GM12874 (cell line): ENCODE measurements around the gene ZNF20.

ENCODE experiments used
- TF ChIP-seq, protein P1 (sequence below): IDR thresholded peaks from 2 replicates; pipeline ENCODE4 v1.5.1; 2011; ENCODE audit warnings: low read depth, mild to moderate bottlenecking, control low read depth, low read length, moderate library complexity; ENCODE audit not compliant: insufficient read depth

The ZNF20 gene

GRCh38 chr19:12111176-12111575, 29.0 kb downstream of the ZNF20 start:
- TF ChIP-seq, protein P1, sequence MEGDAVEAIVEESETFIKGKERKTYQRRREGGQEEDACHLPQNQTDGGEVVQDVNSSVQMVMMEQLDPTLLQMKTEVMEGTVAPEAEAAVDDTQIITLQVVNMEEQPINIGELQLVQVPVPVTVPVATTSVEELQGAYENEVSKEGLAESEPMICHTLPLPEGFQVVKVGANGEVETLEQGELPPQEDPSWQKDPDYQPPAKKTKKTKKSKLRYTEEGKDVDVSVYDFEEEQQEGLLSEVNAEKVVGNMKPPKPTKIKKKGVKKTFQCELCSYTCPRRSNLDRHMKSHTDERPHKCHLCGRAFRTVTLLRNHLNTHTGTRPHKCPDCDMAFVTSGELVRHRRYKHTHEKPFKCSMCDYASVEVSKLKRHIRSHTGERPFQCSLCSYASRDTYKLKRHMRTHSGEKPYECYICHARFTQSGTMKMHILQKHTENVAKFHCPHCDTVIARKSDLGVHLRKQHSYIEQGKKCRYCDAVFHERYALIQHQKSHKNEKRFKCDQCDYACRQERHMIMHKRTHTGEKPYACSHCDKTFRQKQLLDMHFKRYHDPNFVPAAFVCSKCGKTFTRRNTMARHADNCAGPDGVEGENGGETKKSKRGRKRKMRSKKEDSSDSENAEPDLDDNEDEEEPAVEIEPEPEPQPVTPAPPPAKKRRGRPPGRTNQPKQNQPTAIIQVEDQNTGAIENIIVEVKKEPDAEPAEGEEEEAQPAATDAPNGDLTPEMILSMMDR = no peak

DNA sequence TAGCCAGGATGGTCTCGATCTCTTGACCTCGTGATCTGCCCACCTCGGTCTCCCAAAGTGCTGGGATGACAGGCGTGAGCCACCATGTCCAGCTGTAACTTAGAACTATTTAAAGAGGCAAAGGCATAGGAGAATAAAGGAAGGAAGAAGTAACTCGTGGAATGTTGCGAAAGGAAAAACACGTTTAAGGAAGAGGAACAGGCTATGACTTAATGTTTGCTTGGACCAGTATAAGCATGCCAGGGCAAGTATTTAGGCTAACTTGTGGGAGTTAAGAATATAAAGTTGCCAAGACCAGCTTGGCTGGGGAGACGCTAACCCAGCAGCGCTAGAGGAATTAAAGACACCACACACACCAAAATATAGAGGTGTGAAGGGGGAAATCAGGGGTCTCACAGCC, 42.1 kb downstream of the ZNF20 start:
- TF ChIP-seq, protein P1 = no peak

DNA sequence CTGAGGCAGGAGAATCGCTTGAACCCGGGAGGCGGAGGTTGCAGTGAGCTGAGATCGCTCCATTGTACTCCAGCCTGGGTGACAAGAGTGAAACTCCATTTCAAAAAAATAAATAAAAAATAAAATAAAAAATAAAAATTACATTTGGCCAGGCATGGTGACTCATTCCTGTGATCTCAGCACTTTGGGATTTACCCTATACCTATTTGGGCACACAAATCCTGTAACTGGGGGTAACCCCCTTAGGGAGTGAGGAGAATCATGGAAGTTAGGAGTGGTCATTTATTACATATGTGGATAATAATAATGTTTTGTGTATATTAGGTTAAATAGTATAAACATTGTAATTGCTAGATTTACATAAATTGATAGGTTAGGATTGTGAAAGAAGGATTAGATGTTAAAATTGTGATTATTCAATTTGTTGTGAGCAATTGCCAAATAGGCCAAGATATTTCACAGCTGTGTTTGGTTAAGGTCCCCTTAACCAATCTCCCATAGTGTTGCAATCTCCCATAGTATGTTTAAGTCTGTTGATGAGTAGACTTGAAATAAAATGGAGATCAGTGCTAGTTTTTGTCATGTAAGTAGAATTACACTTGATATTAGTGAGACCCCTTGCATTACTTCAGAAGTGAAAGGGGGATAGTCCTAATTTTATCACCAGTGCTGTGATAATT, 44.9 kb downstream of the ZNF20 start:
- TF ChIP-seq, protein P1 = no peak

- TF ChIP-seq, protein P1 = no peak
Measured at GRCh38 chr19:12093777-12094176, 46.4 kb downstream of the ZNF20 start.

DNA sequence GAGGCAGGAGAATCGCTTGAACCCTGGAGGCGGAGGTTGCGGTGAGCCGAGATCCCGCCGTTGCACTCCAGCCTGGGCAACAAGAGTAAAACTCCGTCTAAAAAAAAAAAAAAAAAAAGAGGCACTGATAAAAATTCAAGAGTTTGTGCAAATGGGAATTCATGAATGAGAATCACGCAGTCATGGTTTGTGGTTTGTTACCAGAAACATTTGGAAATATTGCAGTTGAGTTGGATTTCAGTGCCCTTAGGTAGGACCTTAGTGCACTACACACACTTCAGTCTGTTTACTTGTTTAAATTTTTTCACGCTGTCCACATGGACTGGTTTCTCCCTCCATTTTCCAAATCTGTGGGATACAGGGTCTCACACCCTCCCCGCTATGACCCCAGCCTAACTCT, 47.2 kb downstream of the ZNF20 start:
- TF ChIP-seq, protein P1 = no peak

DNA sequence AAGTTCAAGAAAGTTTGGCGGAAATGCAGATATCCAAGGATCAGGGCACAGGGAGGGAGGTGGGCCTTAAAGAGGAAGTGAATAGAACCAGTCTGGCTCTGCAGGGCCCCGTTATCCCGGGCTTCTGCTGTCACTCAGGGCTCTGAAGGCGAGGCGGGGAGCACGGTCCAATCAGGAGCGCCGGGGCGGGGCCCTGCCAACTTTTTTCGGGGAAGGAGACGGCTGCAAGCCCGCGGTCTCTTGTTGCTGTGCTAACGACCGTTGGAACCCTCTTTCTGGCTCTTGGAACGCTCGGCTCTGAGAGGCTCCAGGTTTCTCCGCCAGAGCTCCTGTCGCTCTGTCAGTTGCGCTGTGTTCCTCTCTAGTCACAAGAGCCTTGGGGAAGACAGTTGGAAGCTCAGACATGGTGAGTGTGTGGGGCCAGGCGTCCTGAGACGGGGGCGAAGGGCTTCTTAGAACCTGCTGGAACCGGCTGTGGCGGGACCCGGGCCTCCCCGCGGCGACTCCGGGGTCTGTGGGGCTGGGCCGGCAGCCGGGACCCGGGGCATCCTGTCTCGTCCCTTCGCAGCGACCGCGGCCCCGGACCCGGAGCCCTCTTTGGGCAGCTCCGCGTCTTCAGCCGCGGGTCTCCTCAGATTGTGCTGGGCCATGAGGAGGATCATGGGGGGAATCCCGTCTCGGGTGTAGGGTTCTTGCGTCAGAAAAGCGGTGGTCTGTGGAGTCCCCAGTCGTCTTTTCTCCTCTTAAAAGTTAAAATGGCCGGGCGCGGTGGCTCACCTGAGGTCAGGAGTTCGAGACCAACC, 47.9 kb downstream of the ZNF20 start:
- TF ChIP-seq, protein P1 = no peak

DNA sequence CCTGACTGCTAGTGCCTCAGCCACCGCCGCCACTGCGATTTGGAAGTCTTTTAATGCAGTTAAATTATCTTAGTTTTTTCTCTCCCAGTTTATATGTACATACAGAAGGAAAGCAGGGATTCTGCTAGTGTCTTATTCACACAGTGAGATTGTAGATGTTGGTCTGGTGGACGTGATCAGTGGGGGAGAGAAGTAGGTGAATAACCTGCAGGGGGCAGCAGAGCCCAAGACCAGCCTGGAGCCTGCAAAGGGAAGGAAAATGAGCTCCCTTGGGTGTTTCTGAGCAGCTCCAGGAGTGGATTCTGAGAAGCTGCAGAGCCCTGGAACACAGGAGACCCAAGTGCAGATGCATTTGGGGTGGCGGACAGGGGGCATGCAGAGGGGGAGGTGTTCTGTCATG, 49.3 kb downstream of the ZNF20 start:
- TF ChIP-seq, protein P1 = peak; percentile 62
